ENCODE data around the gene UNCX.
"Not testable (repeated sequence)": the region's sequence is repeated elsewhere in the genome, so short reads cannot be mapped to it uniquely, and the experiment has no call there.

UNCX gene

DNA sequence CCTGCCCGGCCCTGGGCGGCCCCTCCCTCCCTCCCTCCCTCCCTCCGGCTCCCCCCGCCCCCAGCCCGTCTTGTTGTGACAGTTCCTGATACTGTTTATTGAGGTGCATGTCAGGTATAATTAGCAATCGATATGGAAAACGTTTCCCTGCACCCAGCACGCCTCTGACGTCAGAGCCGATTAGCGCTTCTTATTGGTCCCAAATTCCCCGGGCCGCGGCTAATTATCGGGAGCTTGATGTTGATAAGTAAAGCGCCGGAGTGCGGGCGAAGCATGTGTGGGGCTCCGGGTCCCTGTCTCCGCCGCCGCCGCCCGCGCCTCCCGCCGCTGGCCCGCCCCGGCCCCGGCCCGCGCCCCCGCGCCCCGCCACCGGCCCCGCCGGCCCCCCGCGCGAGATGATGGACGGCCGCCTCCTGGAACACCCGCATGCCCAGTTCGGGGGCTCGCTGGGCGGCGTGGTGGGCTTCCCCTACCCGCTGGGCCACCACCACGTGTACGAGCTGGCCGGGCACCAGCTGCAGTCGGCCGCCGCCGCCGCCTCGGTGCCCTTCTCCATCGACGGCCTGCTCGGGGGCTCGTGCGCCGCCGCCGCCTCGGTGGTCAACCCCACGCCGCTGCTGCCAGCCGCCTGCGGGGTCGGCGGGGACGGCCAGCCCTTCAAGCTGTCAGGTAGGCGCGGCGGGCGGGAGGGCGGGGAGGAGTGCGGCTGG lies at the start of gene UNCX:
Gene UNCX, plus strand, starts transcription at position 250 of the 710 bp plus-strand sequence. Its CDS starts 146 bp downstream, at position 396.
- no peak within 1 kb of the TSS for H3K9ac ChIP-seq (ENCODE audit: low read length in 2 of 2)
- no peaks in the 10 kb centered on the region for H3K4me1 ChIP-seq (ENCODE audit: control insufficient read depth, insufficient read depth, low read length)
- no peaks in the 10 kb centered on the region for H3K36me3 ChIP-seq (ENCODE audit: control insufficient read depth in 2 of 2, insufficient read depth in 2 of 2, low read length in 2 of 2)
- peaks cover 0 to 6% of the 10 kb centered on the region in 2 donors for H3K9me3 ChIP-seq (ENCODE audit: control insufficient read depth in 2 of 2, low read length in 2 of 2)
- H3K27ac ChIP-seq (ENCODE audit: low read length): no peak within 1 kb of the TSS
- peaks cover 59 to 77% of the 10 kb centered on the region in 2 donors for H3K27me3 ChIP-seq (ENCODE audit: control insufficient read depth in 1 of 2, insufficient read depth in 2 of 2, low read length in 2 of 2)
- no peak within 1 kb of the TSS for H3K4me3 ChIP-seq (ENCODE audit: low read length in 2 of 2)

DNA sequence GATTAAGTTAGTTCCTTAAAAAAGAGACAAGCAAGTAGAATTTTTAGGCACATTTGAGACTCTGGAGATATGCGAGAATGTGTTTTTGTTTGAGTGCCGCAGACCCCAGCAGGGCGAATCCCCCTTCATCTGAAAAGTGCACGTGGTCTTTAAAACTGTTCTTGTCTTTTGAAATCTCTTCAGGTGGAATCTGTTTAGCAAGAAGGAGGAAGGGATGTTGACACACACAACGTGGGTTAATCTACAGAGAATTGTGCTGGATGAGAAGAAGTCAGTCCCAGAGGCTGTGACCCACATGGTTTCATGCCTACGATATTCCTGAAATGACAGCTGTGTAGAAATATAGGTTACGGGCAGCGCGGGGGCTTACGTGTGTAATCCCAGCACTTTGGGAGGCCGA lies 45.5 kb upstream of the UNCX start:
- Histone ChIP-seq H3K9ac (ENCODE audit: low read length in 2 of 2) (no peak overlapping the region), H3K27ac (ENCODE audit: low read length) (no peak overlapping the region), H3K9me3 (ENCODE audit: control insufficient read depth in 2 of 2, low read length in 2 of 2) (no peaks in the 10 kb centered on the region), H3K27me3 (ENCODE audit: control insufficient read depth in 1 of 2, insufficient read depth in 2 of 2, low read length in 2 of 2) (peaks cover 10 to 21% of the 10 kb centered on the region in 2 donors), H3K36me3 (ENCODE audit: control insufficient read depth in 2 of 2, insufficient read depth in 2 of 2, low read length in 2 of 2) (no peaks in the 10 kb centered on the region), H3K4me3 (ENCODE audit: low read length in 2 of 2) (no peak overlapping the region), H3K4me1 (ENCODE audit: control insufficient read depth, insufficient read depth, low read length) (no peaks in the 10 kb centered on the region)

DNA sequence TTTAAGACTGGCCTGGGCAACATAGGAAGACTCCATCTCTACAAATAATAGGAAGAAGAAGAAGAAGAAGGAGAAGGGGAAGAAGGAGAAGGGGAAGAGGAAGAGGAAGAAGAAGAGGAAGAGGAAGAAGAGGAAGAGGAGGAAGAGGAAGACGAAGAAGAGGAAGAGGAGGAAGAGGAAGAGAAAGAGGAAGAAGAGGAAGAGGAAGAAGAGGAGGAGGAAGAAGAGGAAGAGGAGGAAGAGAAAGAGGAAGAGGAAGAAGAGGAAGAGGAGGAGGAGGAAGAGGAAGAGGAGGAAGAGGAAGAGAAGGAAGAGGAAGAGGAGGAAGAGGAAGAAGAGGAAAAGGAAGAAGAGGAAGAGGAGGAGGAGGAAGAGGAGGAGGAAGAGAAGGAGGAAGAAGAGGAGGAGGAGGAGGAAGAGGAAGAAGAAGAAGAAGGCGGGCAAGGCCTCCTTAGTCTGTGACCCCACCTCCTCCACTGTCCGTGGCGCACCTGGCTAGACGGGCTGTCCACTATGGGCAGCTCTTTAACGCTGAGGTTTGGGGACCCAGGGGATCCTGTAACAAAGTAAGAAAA lies 43.9 kb upstream of the UNCX start:
- Histone ChIP-seq H3K36me3 (ENCODE audit: control insufficient read depth in 2 of 2, insufficient read depth in 2 of 2, low read length in 2 of 2) (no peaks in the 10 kb centered on the region), H3K9ac (ENCODE audit: low read length in 2 of 2) (no peak overlapping the region), H3K27me3 (ENCODE audit: control insufficient read depth in 1 of 2, insufficient read depth in 2 of 2, low read length in 2 of 2) (peaks cover 16 to 29% of the 10 kb centered on the region in 2 donors), H3K27ac (ENCODE audit: low read length) (no peak overlapping the region), H3K4me3 (ENCODE audit: low read length in 2 of 2) (no peak overlapping the region), H3K4me1 (ENCODE audit: control insufficient read depth, insufficient read depth, low read length) (no peaks in the 10 kb centered on the region), H3K9me3 (ENCODE audit: control insufficient read depth in 2 of 2, low read length in 2 of 2) (no peaks in the 10 kb centered on the region)

DNA sequence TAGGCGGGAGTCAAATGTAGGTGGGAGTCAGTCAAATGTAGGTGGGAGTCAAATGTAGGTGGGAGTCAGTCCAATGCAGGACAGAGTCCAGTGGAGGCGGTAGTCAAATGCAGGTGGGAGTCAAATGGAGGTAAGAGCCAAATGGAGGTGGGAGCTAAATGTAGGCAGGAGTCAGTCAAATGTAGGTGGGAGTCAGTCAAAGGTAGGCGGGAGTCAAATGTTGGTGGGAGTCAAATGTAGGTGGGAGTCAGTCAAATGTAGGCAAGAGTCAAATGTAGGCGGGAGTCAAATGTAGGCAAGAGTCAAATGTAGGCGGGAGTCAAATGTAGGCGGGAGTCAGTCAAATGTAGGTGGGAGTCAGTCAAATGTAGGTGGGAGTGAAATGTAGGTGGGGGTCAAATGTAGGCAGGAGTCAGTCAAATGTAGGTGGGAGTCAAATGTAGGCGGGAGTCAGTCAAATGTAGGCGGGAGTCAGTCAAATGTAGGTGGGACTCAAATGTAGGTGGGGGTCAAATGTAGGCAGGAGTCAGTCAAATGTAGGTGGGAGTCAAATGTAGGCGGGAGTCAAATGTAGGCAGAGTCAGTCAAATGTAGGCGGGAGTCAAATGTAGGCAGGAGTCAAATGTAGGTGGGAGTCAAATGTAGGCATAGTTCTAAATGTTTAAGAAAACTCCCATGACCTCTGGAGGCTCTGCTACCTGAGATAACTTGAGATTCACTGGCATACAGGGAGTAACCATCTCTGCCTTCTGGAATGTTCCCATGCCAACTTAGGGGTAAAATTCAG lies 42.5 kb upstream of the UNCX start:
- Histone ChIP-seq H3K4me3 (ENCODE audit: low read length in 2 of 2) (no peak overlapping the region), H3K27me3 (ENCODE audit: control insufficient read depth in 1 of 2, insufficient read depth in 2 of 2, low read length in 2 of 2) (peaks cover 15 to 34% of the 10 kb centered on the region in 2 donors), H3K9ac (ENCODE audit: low read length in 2 of 2) (no peak overlapping the region), H3K27ac (ENCODE audit: low read length) (no peak overlapping the region), H3K4me1 (ENCODE audit: control insufficient read depth, insufficient read depth, low read length) (no peaks in the 10 kb centered on the region), H3K36me3 (ENCODE audit: control insufficient read depth in 2 of 2, insufficient read depth in 2 of 2, low read length in 2 of 2) (no peaks in the 10 kb centered on the region), H3K9me3 (ENCODE audit: control insufficient read depth in 2 of 2, low read length in 2 of 2) (no peaks in the 10 kb centered on the region)

DNA sequence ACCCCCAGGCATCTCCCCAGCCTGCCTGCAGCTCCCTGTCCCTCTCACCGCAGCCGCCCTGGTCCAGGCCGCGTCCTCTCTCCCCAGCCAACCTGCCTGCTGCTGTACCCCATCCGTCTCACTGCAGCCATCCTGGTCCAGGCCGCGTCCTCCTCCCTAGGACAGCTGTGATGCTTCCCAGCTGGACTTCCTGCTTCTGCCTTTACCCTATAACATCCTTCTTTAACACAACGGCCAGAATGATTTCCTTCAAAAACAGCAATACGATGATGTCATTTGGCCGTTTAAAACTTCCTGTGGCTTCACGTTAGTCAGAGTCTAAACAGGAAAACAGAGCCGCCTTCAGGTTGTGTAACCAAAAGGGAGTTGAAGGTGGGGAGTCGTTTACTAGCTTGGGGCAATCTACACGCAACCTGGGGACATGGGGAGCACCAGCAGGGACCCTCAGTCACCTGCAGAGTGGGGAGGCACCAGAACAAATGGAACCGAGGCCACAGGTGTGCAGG lies 40.4 kb upstream of the UNCX start:
- H3K4me1 ChIP-seq (ENCODE audit: control insufficient read depth, insufficient read depth, low read length): no peaks in the 10 kb centered on the region

DNA sequence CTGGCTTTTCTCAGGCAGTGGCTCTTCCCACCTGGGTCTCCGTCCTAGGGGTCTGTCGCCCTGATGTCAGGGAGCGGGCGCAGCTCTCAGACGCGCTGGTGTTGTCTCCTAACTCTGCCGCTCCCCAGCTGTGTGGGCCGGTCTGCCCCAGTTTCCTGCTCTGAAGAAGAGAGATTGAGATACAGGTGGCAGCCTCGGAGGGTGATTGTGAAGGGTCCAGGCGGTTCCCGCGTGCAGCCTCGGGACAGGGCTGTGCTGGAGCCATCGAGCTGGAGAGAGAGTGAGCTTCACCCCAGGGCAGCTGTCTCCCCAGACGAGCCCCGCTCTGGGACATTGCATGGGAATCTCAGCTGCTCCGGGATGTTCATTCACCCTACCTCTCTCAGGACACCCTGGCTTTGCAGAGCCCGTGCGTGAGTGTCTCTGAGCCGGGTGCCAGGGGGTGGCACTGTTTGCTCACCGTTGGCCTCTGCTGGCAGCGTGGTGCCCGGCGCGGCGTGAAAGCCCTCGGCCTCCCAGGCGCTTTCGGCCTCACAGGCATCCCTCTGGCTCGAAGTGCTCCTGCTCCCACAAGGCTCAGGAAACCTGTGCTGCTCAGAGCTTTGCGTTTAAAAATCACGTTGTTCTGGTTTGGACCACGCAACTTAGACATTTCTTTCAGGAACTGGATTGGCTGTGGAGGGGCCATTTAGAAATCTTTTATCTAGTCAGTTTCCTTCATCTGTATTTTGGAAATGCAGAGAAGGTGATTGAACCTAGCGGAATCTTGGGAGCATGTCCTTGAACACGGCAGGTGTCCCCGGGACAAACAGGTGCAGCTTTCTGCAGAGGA lies 38.9 kb upstream of the UNCX start:
- Histone ChIP-seq H3K9me3 (ENCODE audit: control insufficient read depth in 2 of 2, low read length in 2 of 2) (no peaks in the 10 kb centered on the region), H3K9ac (ENCODE audit: low read length in 2 of 2) (no peak overlapping the region), H3K27ac (ENCODE audit: low read length) (no peak overlapping the region), H3K4me3 (ENCODE audit: low read length in 2 of 2) (no peak overlapping the region), H3K27me3 (ENCODE audit: control insufficient read depth in 1 of 2, insufficient read depth in 2 of 2, low read length in 2 of 2) (peaks cover 6 to 34% of the 10 kb centered on the region in 2 donors), H3K36me3 (ENCODE audit: control insufficient read depth in 2 of 2, insufficient read depth in 2 of 2, low read length in 2 of 2) (no peaks in the 10 kb centered on the region), H3K4me1 (ENCODE audit: control insufficient read depth, insufficient read depth, low read length) (no peaks in the 10 kb centered on the region)

More for the DNA sequence above, 40.4 kb upstream of the UNCX start:
- Histone ChIP-seq H3K27ac (ENCODE audit: low read length) (no peak overlapping the region), H3K9me3 (ENCODE audit: control insufficient read depth in 2 of 2, low read length in 2 of 2) (no peaks in the 10 kb centered on the region), H3K9ac (ENCODE audit: low read length in 2 of 2) (no peak overlapping the region), H3K4me3 (ENCODE audit: low read length in 2 of 2) (no peak overlapping the region), H3K36me3 (ENCODE audit: control insufficient read depth in 2 of 2, insufficient read depth in 2 of 2, low read length in 2 of 2) (no peaks in the 10 kb centered on the region), H3K27me3 (ENCODE audit: control insufficient read depth in 1 of 2, insufficient read depth in 2 of 2, low read length in 2 of 2) (peaks cover 7 to 33% of the 10 kb centered on the region in 2 donors)

DNA sequence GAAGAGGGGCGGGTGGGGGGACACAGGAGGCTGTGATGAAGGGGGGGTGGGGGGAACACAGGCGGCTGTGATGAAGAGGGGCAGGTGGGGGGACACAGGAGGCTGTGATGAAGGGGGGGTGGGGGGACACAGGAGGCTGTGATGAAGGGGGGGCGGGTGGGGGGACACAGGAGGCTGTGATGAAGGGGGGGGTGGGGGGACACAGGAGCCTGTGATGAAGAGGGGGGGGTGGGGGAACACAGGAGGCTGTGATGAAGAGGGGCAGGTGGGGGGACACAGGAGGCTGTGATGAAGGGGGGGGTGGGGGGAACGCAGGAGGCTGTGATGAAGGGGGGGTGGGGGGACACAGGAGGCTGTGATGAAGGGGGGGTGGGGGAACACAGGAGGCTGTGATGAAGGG lies 36.2 kb upstream of the UNCX start:
- H3K4me3 ChIP-seq (ENCODE audit: low read length in 2 of 2); H3K9ac ChIP-seq (ENCODE audit: low read length in 2 of 2); H3K4me1 ChIP-seq (ENCODE audit: control insufficient read depth, insufficient read depth, low read length); H3K27ac ChIP-seq (ENCODE audit: low read length); H3K9me3 ChIP-seq (ENCODE audit: control insufficient read depth in 2 of 2, low read length in 2 of 2); H3K36me3 ChIP-seq (ENCODE audit: control insufficient read depth in 2 of 2, insufficient read depth in 2 of 2, low read length in 2 of 2): not testable (repeated sequence)
- peaks cover 11 to 25% of the 10 kb centered on the region in 2 donors for H3K27me3 ChIP-seq (ENCODE audit: control insufficient read depth in 1 of 2, insufficient read depth in 2 of 2, low read length in 2 of 2)

DNA sequence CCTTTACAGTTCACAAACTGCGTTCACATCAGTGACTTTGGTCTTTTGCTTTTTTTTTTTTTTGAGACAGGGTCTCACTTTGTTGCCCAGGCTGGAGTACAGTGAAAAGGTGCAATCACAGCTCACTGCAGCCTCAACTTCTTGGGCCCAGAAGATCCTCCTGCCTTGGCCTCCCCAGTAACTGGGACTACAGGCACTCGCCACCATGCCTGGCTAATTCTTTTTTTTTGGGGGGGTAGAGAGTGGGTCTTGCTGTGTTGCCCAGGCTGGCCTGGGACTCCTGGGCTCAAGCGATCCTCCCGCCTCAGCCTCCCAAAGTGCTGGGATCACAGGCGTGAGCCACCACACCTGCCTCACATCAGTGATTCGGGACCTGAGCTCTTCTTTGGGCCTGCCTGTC lies 35.7 kb upstream of the UNCX start:
- Histone ChIP-seq H3K9me3 (ENCODE audit: control insufficient read depth in 2 of 2, low read length in 2 of 2) (no peaks in the 10 kb centered on the region), H3K27me3 (ENCODE audit: control insufficient read depth in 1 of 2, insufficient read depth in 2 of 2, low read length in 2 of 2) (peaks cover 11 to 26% of the 10 kb centered on the region in 2 donors), H3K36me3 (ENCODE audit: control insufficient read depth in 2 of 2, insufficient read depth in 2 of 2, low read length in 2 of 2) (no peaks in the 10 kb centered on the region), H3K4me1 (ENCODE audit: control insufficient read depth, insufficient read depth, low read length) (no peaks in the 10 kb centered on the region), H3K27ac (ENCODE audit: low read length) (no peak overlapping the region), H3K4me3 (ENCODE audit: low read length in 2 of 2) (no peak overlapping the region), H3K9ac (ENCODE audit: low read length in 2 of 2) (no peak overlapping the region)

DNA sequence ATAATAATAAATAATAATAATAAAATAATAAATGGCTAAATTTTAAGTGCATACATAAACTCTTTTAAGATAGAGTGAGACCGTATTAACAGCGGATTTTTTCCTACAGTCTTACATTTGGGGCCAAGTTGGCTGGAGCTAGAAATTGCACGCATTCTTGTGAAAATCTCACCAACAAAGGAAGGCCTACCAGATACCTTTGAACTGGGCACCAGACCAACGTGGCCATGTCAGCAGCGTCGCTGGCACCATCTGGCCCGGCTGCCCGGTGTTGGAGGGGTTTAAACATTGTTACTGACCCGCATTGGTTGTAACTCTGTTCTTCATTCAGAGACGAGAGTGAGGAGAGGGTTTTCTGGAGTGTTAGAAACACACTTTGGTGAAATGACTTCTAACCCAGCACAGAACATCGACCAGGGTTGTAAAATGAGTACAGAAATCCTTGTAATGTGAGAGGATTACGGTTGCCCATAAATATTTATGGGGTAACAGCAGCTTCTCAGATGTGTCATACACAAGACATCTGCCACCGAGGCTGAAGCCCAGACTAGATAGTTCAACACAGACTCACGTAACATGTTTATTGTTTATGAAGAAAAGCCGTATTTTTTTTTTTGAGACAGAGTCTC lies 34.6 kb upstream of the UNCX start:
- Histone ChIP-seq H3K9ac (ENCODE audit: low read length in 2 of 2) (no peak overlapping the region), H3K9me3 (ENCODE audit: control insufficient read depth in 2 of 2, low read length in 2 of 2) (no peaks in the 10 kb centered on the region), H3K27me3 (ENCODE audit: control insufficient read depth in 1 of 2, insufficient read depth in 2 of 2, low read length in 2 of 2) (peaks cover 11 to 21% of the 10 kb centered on the region in 2 donors), H3K4me3 (ENCODE audit: low read length in 2 of 2) (no peak overlapping the region), H3K27ac (ENCODE audit: low read length) (no peak overlapping the region), H3K36me3 (ENCODE audit: control insufficient read depth in 2 of 2, insufficient read depth in 2 of 2, low read length in 2 of 2) (no peaks in the 10 kb centered on the region), H3K4me1 (ENCODE audit: control insufficient read depth, insufficient read depth, low read length) (no peaks in the 10 kb centered on the region)

DNA sequence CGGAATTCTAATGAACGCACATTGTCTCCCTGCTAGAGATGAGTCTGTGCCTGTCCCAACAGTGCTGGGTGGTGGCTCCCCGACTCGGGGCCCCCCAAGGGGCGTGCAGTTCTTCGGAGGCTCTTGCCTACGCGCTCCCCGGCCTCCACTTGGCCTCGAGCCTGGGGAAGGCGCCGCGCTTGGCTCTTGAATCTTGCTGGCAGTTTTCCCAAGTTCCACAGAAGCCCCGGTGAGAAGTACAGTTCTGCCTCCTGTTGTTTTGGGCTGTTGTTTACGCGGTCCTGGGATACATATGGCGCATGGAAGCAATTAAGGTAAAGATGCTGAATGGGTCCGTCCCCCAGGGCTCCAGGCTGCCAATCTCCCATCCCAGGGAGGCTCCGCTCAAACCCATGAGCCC lies 32.6 kb upstream of the UNCX start:
- H3K27ac ChIP-seq (ENCODE audit: low read length): no peak overlapping the region
- no peaks in the 10 kb centered on the region for H3K36me3 ChIP-seq (ENCODE audit: control insufficient read depth in 2 of 2, insufficient read depth in 2 of 2, low read length in 2 of 2)
- H3K9ac ChIP-seq (ENCODE audit: low read length in 2 of 2): no peak overlapping the region
- no peak overlapping the region for H3K4me3 ChIP-seq (ENCODE audit: low read length in 2 of 2)
- peaks cover 5 to 9% of the 10 kb centered on the region in 2 donors for H3K27me3 ChIP-seq (ENCODE audit: control insufficient read depth in 1 of 2, insufficient read depth in 2 of 2, low read length in 2 of 2)
- H3K9me3 ChIP-seq (ENCODE audit: control insufficient read depth in 2 of 2, low read length in 2 of 2): no peaks in the 10 kb centered on the region
- no peaks in the 10 kb centered on the region for H3K4me1 ChIP-seq (ENCODE audit: control insufficient read depth, insufficient read depth, low read length)

Measured in stomach smooth muscle (tissue), 2 donors.